Astrocyte of the spinal cord (primary cell): ENCODE results near the gene DBNDD1.

Source experiments
- DNase-seq: peaks from one replicate; pipeline ENCODE4 v3.0.0; 2011; ENCODE audit warnings: low read depth, low spot score
- H3K4me3 ChIP-seq: 2 replicates; pipeline ENCODE4 v1.5.1; 2011; ENCODE audit warnings: low read depth, mild to moderate bottlenecking, low read length, moderate library complexity
- in situ Hi-C: cut with HindIII; loops from 2 replicates; pipeline ENCODE4 v1.10.0; 2017; ENCODE audit warnings: low sequenced_read_pairs
- TF ChIP-seq, protein P1 (sequence below): IDR thresholded peaks from 2 replicates; pipeline ENCODE4 v1.5.1; 2012; ENCODE audit warnings: low read depth, mild to moderate bottlenecking, low read length, inconsistent platforms

The DBNDD1 gene

GRCh38 chr16:90035902-90036301 lies 16.6 kb upstream of the DBNDD1 start:
- in situ Hi-C loops: no loop called here
- DNase-seq: peak; percentile 29
- no peak overlapping the region for H3K4me3 ChIP-seq
- TF ChIP-seq, protein P1, sequence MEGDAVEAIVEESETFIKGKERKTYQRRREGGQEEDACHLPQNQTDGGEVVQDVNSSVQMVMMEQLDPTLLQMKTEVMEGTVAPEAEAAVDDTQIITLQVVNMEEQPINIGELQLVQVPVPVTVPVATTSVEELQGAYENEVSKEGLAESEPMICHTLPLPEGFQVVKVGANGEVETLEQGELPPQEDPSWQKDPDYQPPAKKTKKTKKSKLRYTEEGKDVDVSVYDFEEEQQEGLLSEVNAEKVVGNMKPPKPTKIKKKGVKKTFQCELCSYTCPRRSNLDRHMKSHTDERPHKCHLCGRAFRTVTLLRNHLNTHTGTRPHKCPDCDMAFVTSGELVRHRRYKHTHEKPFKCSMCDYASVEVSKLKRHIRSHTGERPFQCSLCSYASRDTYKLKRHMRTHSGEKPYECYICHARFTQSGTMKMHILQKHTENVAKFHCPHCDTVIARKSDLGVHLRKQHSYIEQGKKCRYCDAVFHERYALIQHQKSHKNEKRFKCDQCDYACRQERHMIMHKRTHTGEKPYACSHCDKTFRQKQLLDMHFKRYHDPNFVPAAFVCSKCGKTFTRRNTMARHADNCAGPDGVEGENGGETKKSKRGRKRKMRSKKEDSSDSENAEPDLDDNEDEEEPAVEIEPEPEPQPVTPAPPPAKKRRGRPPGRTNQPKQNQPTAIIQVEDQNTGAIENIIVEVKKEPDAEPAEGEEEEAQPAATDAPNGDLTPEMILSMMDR: no peak

DNA sequence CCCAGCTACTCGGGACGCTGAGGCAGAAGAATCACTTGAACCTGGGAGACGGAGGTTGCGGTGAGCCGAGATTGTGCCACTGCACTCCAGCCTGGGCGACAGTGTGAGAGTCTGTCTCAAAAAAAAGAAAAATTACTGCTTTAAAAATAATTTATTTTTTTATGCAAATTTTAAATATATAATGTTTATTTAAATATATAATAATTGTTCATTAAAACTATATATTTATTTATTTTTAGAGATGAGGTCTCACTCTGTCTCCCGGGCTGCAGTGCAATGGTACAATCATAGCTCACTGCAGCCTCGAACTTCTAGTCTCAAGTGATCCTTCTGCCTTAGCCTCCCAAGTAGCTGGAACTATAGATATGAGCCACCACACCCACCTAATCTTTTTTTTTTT lies 15.2 kb upstream of the DBNDD1 start:
- no peak for DNase-seq
- in situ Hi-C loops: no loop called here
- no peak overlapping the region for H3K4me3 ChIP-seq
- TF ChIP-seq, protein P1: no peak

GRCh38 chr16:90033387-90033786 lies 14.1 kb upstream of the DBNDD1 start:
- H3K4me3 ChIP-seq: no peak overlapping the region
- in situ Hi-C loops: no loop called here
- DNase-seq: no peak
- TF ChIP-seq, protein P1: no peak

- TF ChIP-seq, protein P1: no peak
- DNase-seq: peak; percentile 44
- H3K4me3 ChIP-seq: no peak overlapping the region
- in situ Hi-C loops: no loop called here
Measured at GRCh38 chr16:90032674-90033331, 13.5 kb upstream of the DBNDD1 start.

GRCh38 chr16:90031931-90032673 lies 12.8 kb upstream of the DBNDD1 start:
- H3K4me3 ChIP-seq: no peak overlapping the region
- TF ChIP-seq, protein P1: no peak
- in situ Hi-C loops: no loop called here
- peak; percentile 45 for DNase-seq

GRCh38 chr16:90031186-90031930 lies 12.1 kb upstream of the DBNDD1 start:
- H3K4me3 ChIP-seq: no peak overlapping the region
- DNase-seq: no peak
- in situ Hi-C loops: no loop called here
- TF ChIP-seq, protein P1: no peak
